Lung (tissue), 12 donors: Measurements from ENCODE around the gene BFSP1. TPM values are rescaled to one million over a fixed set of nuclear protein-coding genes. Genes with fewer than 3 reads are reported as not detected.

ENCODE experiments used
- ATAC-seq: fragments of 200-7000 bp; cut with Tn5 transposase; one replicate; pipeline ENCODE4 v1.9.1; 2020; ENCODE audit warnings: moderate number of reproducible peaks; ENCODE audit not compliant: insufficient read depth, low FRiP score
- DNase-seq, 3 donors: peaks; one replicate each; pipeline ENCODE4 v3.0.0-alpha.2; 2013 to 2017
- H3K27ac ChIP-seq, 2 donors: one replicate each; pipeline ENCODE4 v1.5.1; 2013; ENCODE audit warnings: mild to moderate bottlenecking in 2 of 2, moderate library complexity in 2 of 2, control low read depth in 1 of 2, inconsistent platforms in 1 of 2, low read depth in 1 of 2, low read length in 1 of 2
- H3K27me3 ChIP-seq, 3 donors: one replicate each; pipeline ENCODE4 v1.5.1; 2013; ENCODE audit warnings: low read length in 2 of 3; ENCODE audit not compliant: control insufficient read depth in 3 of 3, insufficient read depth in 3 of 3
- H3K36me3 ChIP-seq, 4 donors: one replicate each; pipeline ENCODE4 v1.5.1; 2013; ENCODE audit warnings: low read length in 4 of 4, mild to moderate bottlenecking in 1 of 4, moderate library complexity in 1 of 4; ENCODE audit not compliant: control insufficient read depth in 4 of 4, insufficient read depth in 4 of 4
- H3K4me1 ChIP-seq, 5 donors: one replicate each; pipeline ENCODE4 v1.5.1; 2013; ENCODE audit warnings: low read length in 5 of 5, mild to moderate bottlenecking in 2 of 5, moderate library complexity in 1 of 5; ENCODE audit not compliant: control insufficient read depth in 5 of 5, insufficient read depth in 5 of 5
- H3K4me3 ChIP-seq: one replicate; pipeline ENCODE4 v1.5.1; 2013; ENCODE audit warnings: mild to moderate bottlenecking, control low read depth, moderate library complexity
- H3K9ac ChIP-seq, 2 donors: one replicate each; pipeline ENCODE4 v1.5.1; 2013; ENCODE audit warnings: low read length in 2 of 2, control low read depth in 1 of 2; ENCODE audit not compliant: insufficient read depth in 1 of 2
- H3K9me3 ChIP-seq, 4 donors: one replicate each; pipeline ENCODE4 v1.5.1; 2013; ENCODE audit warnings: low read length in 3 of 4, mild to moderate bottlenecking in 1 of 4, moderate library complexity in 1 of 4; ENCODE audit not compliant: control insufficient read depth in 4 of 4, insufficient read depth in 3 of 4
- WGBS, 2 donors: extraction: QIAGEN DNeasy Blood & Tissue Kit; methylation state at CpG; one replicate each; pipeline ENCODE4 v1.1.7; 2013; 5-methylcytosine and 5-hydroxymethylcytosine counted together
- polyA plus RNA-seq, 2 donors: library from polyadenylated mRNA; stranded (reverse); fragments of 200-250 nt; gene quantifications; one replicate each; pipeline ENCODE4 v1.2.1, GENCODE V29; 2013
- total RNA-seq, 2 donors: library from RNA; depleted of rRNA in 1 of 2; stranded (reverse); fragments of >200 nt in 1 of 2; gene quantifications; one replicate each; pipeline ENCODE4 v1.2.1, GENCODE V29; 2014 to 2021
- TF ChIP-seq, protein P1 (sequence below): IDR thresholded peaks from 2 replicates; pipeline ENCODE4 v1.5.1; 2012; ENCODE audit warnings: mild to moderate bottlenecking; ENCODE audit errors: control extremely low read depth, extremely low read depth
- donor health status: control.
- donor health status: control.
- donor health status: Bipolar disorder and iron deficiency.
- donor health status: healthy.
- donor health status: DM: yes; HTN: yes; CAD: no.

Gene BFSP1
- total and polyA plus RNA-seq, 4 donors: 0.65 to 2.8 (median 1.8) TPM

- DNase-seq (no peak), ATAC-seq (no peak)
- H3K36me3 ChIP-seq: no peaks in the 10 kb centered on the region
- H3K27me3 ChIP-seq: no peaks in the 10 kb centered on the region
- WGBS, 2 donors: 79 to 85% methylated on average over 2 of the region's 2 CpGs
- H3K9me3 ChIP-seq: no peaks in the 10 kb centered on the region
- peaks cover 0 to 4% (median 0%) of the 10 kb centered on the region in 5 donors for H3K4me1 ChIP-seq
- H3K4me3 ChIP-seq: no peak overlapping the region
- TF ChIP-seq, protein P1, sequence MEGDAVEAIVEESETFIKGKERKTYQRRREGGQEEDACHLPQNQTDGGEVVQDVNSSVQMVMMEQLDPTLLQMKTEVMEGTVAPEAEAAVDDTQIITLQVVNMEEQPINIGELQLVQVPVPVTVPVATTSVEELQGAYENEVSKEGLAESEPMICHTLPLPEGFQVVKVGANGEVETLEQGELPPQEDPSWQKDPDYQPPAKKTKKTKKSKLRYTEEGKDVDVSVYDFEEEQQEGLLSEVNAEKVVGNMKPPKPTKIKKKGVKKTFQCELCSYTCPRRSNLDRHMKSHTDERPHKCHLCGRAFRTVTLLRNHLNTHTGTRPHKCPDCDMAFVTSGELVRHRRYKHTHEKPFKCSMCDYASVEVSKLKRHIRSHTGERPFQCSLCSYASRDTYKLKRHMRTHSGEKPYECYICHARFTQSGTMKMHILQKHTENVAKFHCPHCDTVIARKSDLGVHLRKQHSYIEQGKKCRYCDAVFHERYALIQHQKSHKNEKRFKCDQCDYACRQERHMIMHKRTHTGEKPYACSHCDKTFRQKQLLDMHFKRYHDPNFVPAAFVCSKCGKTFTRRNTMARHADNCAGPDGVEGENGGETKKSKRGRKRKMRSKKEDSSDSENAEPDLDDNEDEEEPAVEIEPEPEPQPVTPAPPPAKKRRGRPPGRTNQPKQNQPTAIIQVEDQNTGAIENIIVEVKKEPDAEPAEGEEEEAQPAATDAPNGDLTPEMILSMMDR: no peak
- no peak overlapping the region for H3K9ac ChIP-seq
- H3K27ac ChIP-seq: no peak overlapping the region
These were observed 24.1 kb downstream of the BFSP1 start for GRCh38 chr20:17507032-17507431.

DNA sequence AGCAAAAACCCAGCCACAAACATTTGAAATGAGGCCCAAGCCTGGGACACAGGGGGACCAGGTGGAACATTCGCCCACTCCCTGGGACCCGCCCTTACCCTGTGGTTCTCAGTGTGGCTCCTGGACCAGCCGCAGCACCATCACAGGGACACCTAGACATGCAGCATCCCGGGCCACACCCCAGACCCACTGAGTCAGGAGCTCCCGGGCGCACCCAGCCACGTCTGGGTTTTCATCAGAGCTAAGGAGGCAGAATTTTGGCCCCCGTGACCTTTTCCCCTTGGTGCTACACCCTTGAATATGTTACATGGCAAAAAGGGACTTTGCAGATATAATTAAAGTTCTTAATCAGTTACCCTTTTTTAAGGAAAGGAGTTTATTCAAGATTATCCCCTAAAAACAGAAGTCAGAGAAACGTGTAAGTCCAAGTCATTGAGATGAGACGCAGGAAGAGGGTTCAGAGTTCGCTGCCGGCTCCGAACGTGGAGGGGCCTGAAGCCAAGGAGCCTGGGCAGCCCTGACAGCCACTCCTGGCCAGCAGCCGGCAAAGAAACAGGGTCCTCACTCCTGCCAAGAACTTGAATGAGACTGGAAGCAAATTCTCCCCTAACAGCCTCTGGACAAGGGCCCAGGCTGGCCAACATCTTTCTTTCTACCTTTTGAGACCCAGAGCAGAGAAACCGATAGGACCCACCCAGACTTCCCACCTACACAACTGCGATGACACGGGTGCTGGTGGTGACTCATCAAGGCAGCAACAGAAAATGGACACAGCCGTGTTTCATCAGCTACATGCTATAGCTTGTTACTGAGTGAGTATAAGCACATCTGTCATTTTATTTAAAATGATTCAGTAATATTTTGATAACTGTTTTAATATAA, 25.3 kb downstream of the BFSP1 start:
- Histone ChIP-seq H3K9me3 (no peaks in the 10 kb centered on the region), H3K27ac (peak overlapping the region in 1 of 2 donors; percentile 7), H3K36me3 (no peaks in the 10 kb centered on the region), H3K27me3 (no peaks in the 10 kb centered on the region), H3K4me3 (no peak overlapping the region), H3K4me1 (peaks cover 0 to 4% (median 0%) of the 10 kb centered on the region in 5 donors), H3K9ac (no peak overlapping the region)
- TF ChIP-seq, protein P1: no peak
- DNase-seq (no peak), ATAC-seq (peak; percentile 29)
- WGBS, 2 donors: 73 to 75% methylated on average over 19 of the region's 19 CpGs

- Histone ChIP-seq H3K9me3 (no peaks in the 10 kb centered on the region), H3K27ac (peak overlapping the region in 1 of 2 donors; percentile 7), H3K4me1 (peaks cover 0 to 4% (median 0%) of the 10 kb centered on the region in 5 donors), H3K4me3 (no peak overlapping the region), H3K27me3 (no peaks in the 10 kb centered on the region), H3K36me3 (no peaks in the 10 kb centered on the region), H3K9ac (peak overlapping the region in 1 of 2 donors; percentile 67)
- TF ChIP-seq, protein P1: peak; percentile 62
- 0 to 1% methylated on average over 26 to 30 of the region's 30 CpGs for WGBS, 2 donors
- DNase-seq: peak; percentile 52 to 82 (median 82)
- ATAC-seq: peak; percentile 84
These were observed 26.1 kb downstream of the BFSP1 start for GRCh38 chr20:17504898-17505635.
